HCT116 (cell line): ENCODE data around the gene RGL2. TPM values are rescaled to one million over a fixed set of nuclear protein-coding genes. Genes with fewer than 3 reads are reported as not detected.
A peak's percentile ranks its signal among the peaks of the same experiment; 100 is the strongest.

Experiments used
- ATAC-seq: fragments of 200-7000 bp; cut with Tn5 transposase; 2 replicates; pipeline ENCODE4 v1.9.1; 2020; ENCODE audit warnings: mild to moderate bottlenecking, moderate library complexity
- BruUV-seq: library from RNA; stranded (reverse); fragments of 400-500 nt; replicated peaks from 2 replicates; lab custom pipeline; 2021; lab: Mats Ljungman, UMichigan
- CTCF ChIA-PET: fragments of 300-600 bp; sonication (Branson Sonifier 250); formaldehyde crosslinking; loops from one replicate; lab custom pipeline; 2021; ENCODE audit warnings: antibody characterized with exemption; lab: Charles Lee
- POLR2A ChIA-PET: fragments of 300-600, 350-600 bp; sonication (Branson Sonifier 250); formaldehyde crosslinking; loops from one replicate; lab custom pipeline; 2021; ENCODE audit warnings: antibody characterized with exemption; lab: Charles Lee
- RAD21 ChIA-PET, 2 experiments: fragments of 300-600 bp; sonication (Branson Sonifier 250); formaldehyde crosslinking; loops; one replicate each; lab custom pipeline; 2023; ENCODE audit warnings: low total read pairs in 2 of 2; ENCODE audit not compliant: uncharacterized antibody in 2 of 2, unreplicated experiment in 2 of 2, low non-redundant PET in 1 of 2; lab: Charles Lee
- DNase-seq: peaks from one replicate; pipeline ENCODE4 v3.0.0-alpha.2; 2010; ENCODE audit warnings: low read depth, low spot score
- H2AFZ ChIP-seq: fragments of 200-600 bp; shearing (Covaris generic), sonication (generic); 2 replicates; pipeline ENCODE4 v1.6.1; 2017; ENCODE audit warnings: low read depth, mixed run types, mixed read lengths, antibody characterized with exemption, low read length; ENCODE audit not compliant: poor library complexity, severe bottlenecking
- H3K27ac ChIP-seq: 2 replicates; pipeline ENCODE4 v1.5.1; 2012; ENCODE audit warnings: low read depth, low read length
- H3K27me3 ChIP-seq: fragments of 200-600 bp; sonication (generic); 2 replicates; pipeline ENCODE4 v1.6.1; 2016; ENCODE audit warnings: mixed run types, low read length, mixed read lengths; ENCODE audit not compliant: insufficient read depth
- H3K36me3 ChIP-seq, 2 experiments: fragments of 200-500 bp in 1 of 2; fragments of 200-600 bp in 1 of 2; sonication (Bioruptor generic) in 1 of 2; sonication (generic) in 1 of 2; 2 replicates each; pipeline versions ENCODE4 v1.5.1 to v1.6.1; 2014 to 2016; ENCODE audit warnings: low read length in 2 of 2, inconsistent platforms in 1 of 2, mixed read lengths in 1 of 2, mixed run types in 1 of 2; ENCODE audit not compliant: insufficient read depth in 2 of 2, control insufficient read depth in 1 of 2
- H3K4me1 ChIP-seq, 2 experiments: fragments of 200-600 bp in 1 of 2; sonication (generic) in 1 of 2; 2 replicates each; pipeline versions ENCODE4 v1.5.1 to v1.6.1; 2012 to 2017; ENCODE audit warnings: low read length in 2 of 2, inconsistent platforms in 1 of 2, mild to moderate bottlenecking in 1 of 2, mixed read lengths in 1 of 2, mixed run types in 1 of 2, moderate library complexity in 1 of 2; ENCODE audit not compliant: insufficient read depth in 2 of 2, control insufficient read depth in 1 of 2
- H3K4me2 ChIP-seq: fragments of 200-600 bp; sonication (generic); 2 replicates; pipeline ENCODE4 v1.6.1; 2017; ENCODE audit warnings: mixed run types, low read length, mixed read lengths
- H3K4me3 ChIP-seq, 2 experiments: fragments of 200-600 bp in 1 of 2; sonication (generic) in 1 of 2; replicated peaks in 1 of 2; 2 replicates each; pipeline ENCODE4 v1.5.1; 2011 to 2016; ENCODE audit warnings: low read length in 2 of 2, control low read depth in 1 of 2, low read depth in 1 of 2, mild to moderate bottlenecking in 1 of 2, mixed read lengths in 1 of 2, mixed run types in 1 of 2
- H3K79me2 ChIP-seq: fragments of 200-600 bp; sonication (generic); 2 replicates; pipeline ENCODE4 v1.6.1; 2017; ENCODE audit warnings: mild to moderate bottlenecking, mixed run types, low read length, moderate library complexity, mixed read lengths; ENCODE audit not compliant: insufficient read depth
- H3K9ac ChIP-seq: fragments of 200-600 bp; sonication (generic); 2 replicates; pipeline ENCODE4 v1.6.1; 2016; ENCODE audit warnings: low read length, mixed read lengths
- H3K9me2 ChIP-seq: fragments of 200-600 bp; sonication (generic), shearing (Covaris generic); 2 replicates; pipeline ENCODE4 v1.6.1; 2017; ENCODE audit warnings: mixed run types, mild to moderate bottlenecking, moderate library complexity; ENCODE audit not compliant: insufficient read depth
- H3K9me3 ChIP-seq, 2 experiments: fragments of 200-500 bp in 1 of 2; fragments of 200-600 bp in 1 of 2; sonication (Bioruptor generic) in 1 of 2; sonication (generic) in 1 of 2; 2 replicates each; pipeline ENCODE4 v1.6.1; 2014 to 2017; ENCODE audit warnings: low read length in 2 of 2, mixed read lengths in 2 of 2, inconsistent platforms in 1 of 2, low read depth in 1 of 2, mild to moderate bottlenecking in 1 of 2, mixed run types in 1 of 2, moderate library complexity in 1 of 2; ENCODE audit not compliant: control insufficient read depth in 1 of 2, insufficient read depth in 1 of 2
- H4K20me1 ChIP-seq: fragments of 200-600 bp; sonication (generic), shearing (Covaris generic); 2 replicates; pipeline ENCODE4 v1.6.1; 2017; ENCODE audit warnings: mixed run types, mild to moderate bottlenecking, moderate library complexity; ENCODE audit not compliant: insufficient read depth
- ATF3 ChIP-seq: IDR thresholded peaks from 2 replicates; pipeline ENCODE4 v1.6.1; 2012
- CBX3 ChIP-seq: IDR thresholded peaks from 2 replicates; pipeline ENCODE4 v1.6.1; 2012; ENCODE audit warnings: low read depth
- CEBPB ChIP-seq: IDR thresholded peaks from 2 replicates; pipeline ENCODE4 v1.6.1; 2012; ENCODE audit warnings: low read depth
- EGR1 ChIP-seq: IDR thresholded peaks from 2 replicates; pipeline ENCODE4 v1.6.1; 2012; ENCODE audit warnings: low read depth
- FOSL1 ChIP-seq: IDR thresholded peaks from 2 replicates; pipeline ENCODE4 v1.6.1; 2012; ENCODE audit warnings: low read depth
- JUND ChIP-seq: IDR thresholded peaks from 2 replicates; pipeline ENCODE4 v1.6.1; 2012
- POLR2A ChIP-seq: IDR thresholded peaks from 2 replicates; pipeline ENCODE4 v1.7.0; 2011; ENCODE audit warnings: borderline replicate concordance; ENCODE audit not compliant: insufficient read depth, insufficient read length; ENCODE audit errors: extremely low read depth
- POLR2AphosphoS5 ChIP-seq: IDR thresholded peaks from 2 replicates; pipeline ENCODE4 v1.6.1; 2011; ENCODE audit warnings: mild to moderate bottlenecking, low read depth, low read length, moderate library complexity
- RAD21 ChIP-seq: IDR thresholded peaks from 2 replicates; pipeline ENCODE4 v1.6.1; 2012; ENCODE audit warnings: low read depth, mild to moderate bottlenecking
- SIN3A ChIP-seq: IDR thresholded peaks from 2 replicates; pipeline ENCODE4 v1.6.1; 2012; ENCODE audit warnings: low read depth
- SP1 ChIP-seq: IDR thresholded peaks from 2 replicates; pipeline ENCODE4 v1.6.1; 2012; ENCODE audit warnings: low read depth
- SRF ChIP-seq: IDR thresholded peaks from 2 replicates; pipeline ENCODE4 v1.6.1; 2012; ENCODE audit warnings: low read depth
- YY1 ChIP-seq: IDR thresholded peaks from 2 replicates; pipeline ENCODE4 v1.6.1; 2011; ENCODE audit warnings: low read length, low read depth, moderate library complexity, mild to moderate bottlenecking; ENCODE audit not compliant: insufficient replicate concordance; ENCODE audit errors: extremely low read depth
- ZNF274 ChIP-seq: fragments of 200-500 bp; sonication (Bioruptor generic); IDR thresholded peaks from 2 replicates; pipeline ENCODE4 v1.6.1; 2014; ENCODE audit warnings: mild to moderate bottlenecking, low read depth, low read length, inconsistent platforms
- intact Hi-C: fragments of 100-400 bp; cut with micrococcal nuclease; formaldehyde crosslinking; loops from 2 replicates; pipeline ENCODE4 v1.10.0; 2022
- total RNA-seq: library from RNA; stranded (reverse); gene quantifications from one replicate; pipeline ENCODE4 v1.2.1, GENCODE V29; 2021; ENCODE audit not compliant: unreplicated experiment
- TF ChIP-seq, protein P1 (sequence below): IDR thresholded peaks from 2 replicates; pipeline ENCODE4 v1.6.1; 2012

Gene RGL2
- total RNA-seq, 1 experiment from 2014 or later, result 53.4 TPM

DNA sequence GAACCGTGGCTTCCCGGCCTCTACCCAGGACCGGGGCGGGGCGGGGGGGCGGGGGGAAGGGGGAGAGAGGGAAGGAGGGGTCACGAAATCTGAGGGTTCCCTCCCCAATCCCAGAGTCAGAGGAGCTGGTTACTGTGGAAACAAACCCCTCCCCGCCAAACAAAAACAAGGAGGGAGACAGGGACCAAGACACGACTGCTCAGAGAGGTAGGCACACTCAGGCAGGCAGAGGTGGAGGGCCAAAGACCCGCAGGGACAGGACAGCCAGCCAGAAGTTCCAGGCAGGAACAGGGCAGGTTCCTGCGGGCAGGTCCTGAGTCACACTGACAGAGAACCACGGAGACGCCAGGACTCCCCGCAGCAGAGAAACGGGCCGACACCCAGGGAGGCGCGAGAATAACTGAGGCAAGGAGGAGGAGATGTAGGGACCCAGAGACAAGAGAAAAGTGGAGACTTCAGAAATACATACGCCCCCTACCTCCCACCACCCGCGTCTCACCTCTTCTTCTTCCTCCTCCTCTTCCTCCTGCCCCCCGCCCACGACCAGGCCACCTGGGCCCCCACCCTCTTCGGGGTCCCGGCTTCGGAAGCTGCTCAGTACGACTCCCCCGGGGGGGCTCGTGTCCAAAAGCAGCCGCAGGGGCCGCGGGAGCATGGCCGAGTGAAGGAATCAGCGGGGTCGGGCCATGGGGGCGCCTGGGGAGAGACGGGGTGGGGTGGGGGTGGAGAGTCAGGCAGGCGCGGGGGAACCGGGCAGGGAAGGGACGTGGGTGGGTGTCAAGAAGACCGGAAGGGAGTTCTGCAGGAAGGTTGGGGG is 578 bp downstream of the RGL2 start:
- no peaks in the 10 kb centered on the region for H3K27me3 ChIP-seq
- H3K79me2 ChIP-seq, result peaks cover 21% of the 10 kb centered on the region
- ChIA-PET POLR2A (interaction anchor here (1.0 to 1.6 kb wide), 4 partner anchors 9 to 21 kb away, joined by 7 to 13 read pairs (median 10); partner anchors contain the start of genes B3GALT4, PFDN6, WDR46 and ZBTB22), CTCF (interaction anchor here (0.9 to 1.6 kb wide), 5 partner anchors 9 to 93 kb away, joined by 3 to 10 read pairs (median 5); partner anchors contain the start of genes B3GALT4, HSD17B8, PFDN6 and WDR46), RAD21 (no interaction called here)
- H3K9ac ChIP-seq, result peak overlapping the region; percentile 84
- no TSS peak for BruUV-seq
- H3K4me3 ChIP-seq, result peak overlapping the region; percentile 76 to 85
- no peaks in the 10 kb centered on the region for H3K9me2 ChIP-seq
- H3K27ac ChIP-seq, result peak overlapping the region; percentile 96
- H3K9me3 ChIP-seq, result no peaks in the 10 kb centered on the region
- DNase-seq (peak; percentile 80), ATAC-seq (peak; percentile 58)
- H4K20me1 ChIP-seq, result no peaks in the 10 kb centered on the region
- no peak overlapping the region for H2AFZ ChIP-seq
- peak overlapping the region; percentile 100 for H3K4me2 ChIP-seq
- TF ChIP-seq CEBPB (no peak), POLR2AphosphoS5 (peak; percentile 76), ZNF274 (no peak), ATF3 (no peak), RAD21 (no peak), SIN3A (no peak), SP1 (no peak), FOSL1 (no peak), CBX3 (no peak), YY1 (no peak), POLR2A (peak; percentile 61), EGR1 (no peak), JUND (no peak), SRF (no peak)
- TF ChIP-seq, protein P1, sequence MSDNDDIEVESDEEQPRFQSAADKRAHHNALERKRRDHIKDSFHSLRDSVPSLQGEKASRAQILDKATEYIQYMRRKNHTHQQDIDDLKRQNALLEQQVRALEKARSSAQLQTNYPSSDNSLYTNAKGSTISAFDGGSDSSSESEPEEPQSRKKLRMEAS, result no peak
- H3K36me3 ChIP-seq, result peaks cover 0 to 7% of the 10 kb centered on the region in 2 experiments; a peak in 1 of 4 replicates
- peaks cover 6 to 26% of the 10 kb centered on the region in 2 experiments; a peak in 3 of 4 replicates for H3K4me1 ChIP-seq
- intact Hi-C loops, result loop anchor here (1.0 to 5.0 kb wide), 4 partner anchors 17 to 129 kb away; partner anchors contain the start of genes PHF1, RXRB, SLC39A7 and TAPBP
